B cell (primary cell): ENCODE measurements around the gene ASXL2.

Experiments used
- EZH2 ChIP-seq: IDR thresholded peaks from 2 replicates; pipeline ENCODE4 v1.6.1; 2012; ENCODE audit warnings: borderline replicate concordance, low read depth, mild to moderate bottlenecking, moderate library complexity, low read length; ENCODE audit not compliant: insufficient read depth, poor library complexity, severe bottlenecking
- TF ChIP-seq, protein P1 (sequence below): fragments of 200-600 bp; IDR thresholded peaks from one replicate; pipeline ENCODE4 v1.8.0; 2022; ENCODE audit warnings: antibody characterized with exemption, mild to moderate bottlenecking

DNA sequence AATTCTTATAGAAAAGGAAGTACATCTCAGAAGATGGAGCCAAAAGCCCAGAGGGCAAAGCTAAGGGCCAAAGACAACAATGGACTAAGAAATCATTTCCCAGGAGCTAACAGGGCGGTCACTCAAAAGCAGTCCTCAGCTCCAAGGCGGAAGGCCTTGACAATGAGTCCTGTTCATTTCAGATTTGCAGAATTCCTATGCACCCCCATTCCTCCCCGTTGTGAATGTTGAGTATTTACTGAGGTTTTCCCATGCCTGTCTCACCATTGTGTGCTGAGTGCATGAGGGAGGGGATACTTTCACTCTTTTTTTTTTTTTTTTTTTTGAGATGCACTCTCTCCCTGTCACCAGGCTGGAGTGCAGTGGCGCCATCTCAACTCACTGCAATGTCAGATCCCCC is 186.1 kb downstream of the ASXL2 start:
- TF ChIP-seq, protein P1, sequence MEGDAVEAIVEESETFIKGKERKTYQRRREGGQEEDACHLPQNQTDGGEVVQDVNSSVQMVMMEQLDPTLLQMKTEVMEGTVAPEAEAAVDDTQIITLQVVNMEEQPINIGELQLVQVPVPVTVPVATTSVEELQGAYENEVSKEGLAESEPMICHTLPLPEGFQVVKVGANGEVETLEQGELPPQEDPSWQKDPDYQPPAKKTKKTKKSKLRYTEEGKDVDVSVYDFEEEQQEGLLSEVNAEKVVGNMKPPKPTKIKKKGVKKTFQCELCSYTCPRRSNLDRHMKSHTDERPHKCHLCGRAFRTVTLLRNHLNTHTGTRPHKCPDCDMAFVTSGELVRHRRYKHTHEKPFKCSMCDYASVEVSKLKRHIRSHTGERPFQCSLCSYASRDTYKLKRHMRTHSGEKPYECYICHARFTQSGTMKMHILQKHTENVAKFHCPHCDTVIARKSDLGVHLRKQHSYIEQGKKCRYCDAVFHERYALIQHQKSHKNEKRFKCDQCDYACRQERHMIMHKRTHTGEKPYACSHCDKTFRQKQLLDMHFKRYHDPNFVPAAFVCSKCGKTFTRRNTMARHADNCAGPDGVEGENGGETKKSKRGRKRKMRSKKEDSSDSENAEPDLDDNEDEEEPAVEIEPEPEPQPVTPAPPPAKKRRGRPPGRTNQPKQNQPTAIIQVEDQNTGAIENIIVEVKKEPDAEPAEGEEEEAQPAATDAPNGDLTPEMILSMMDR, result no peak
- TF ChIP-seq EZH2, result no peak
